Panc1 (cell line): ENCODE results near the gene SMIM12.

Experiments
- POLR2AphosphoS5 ChIP-seq: IDR thresholded peaks from 2 replicates; pipeline ENCODE4 v1.6.1; 2012; ENCODE audit warnings: mild to moderate bottlenecking, low read depth, low read length, moderate library complexity
- REST ChIP-seq, 2 experiments: IDR thresholded peaks; 2 replicates each; pipeline ENCODE4 v1.6.1; 2011 to 2012; ENCODE audit warnings: low read depth in 2 of 2, control low read depth in 1 of 2, low read length in 1 of 2, mild to moderate bottlenecking in 1 of 2, moderate library complexity in 1 of 2; ENCODE audit not compliant: insufficient read depth in 1 of 2
- SIN3A ChIP-seq: IDR thresholded peaks from 2 replicates; pipeline ENCODE4 v1.6.1; 2012; ENCODE audit warnings: low read depth, mild to moderate bottlenecking, low read length, moderate library complexity, borderline replicate concordance; ENCODE audit not compliant: insufficient read depth
- TF ChIP-seq, protein P1 (sequence below): fragments of 450-650 bp; IDR thresholded peaks from 2 replicates; pipeline ENCODE4 v1.5.1; 2017; ENCODE audit warnings: mild to moderate bottlenecking

GRCh38 chr1:34808051-34808810 lies 51.3 kb downstream of the SMIM12 start:
- TF ChIP-seq, protein P1, sequence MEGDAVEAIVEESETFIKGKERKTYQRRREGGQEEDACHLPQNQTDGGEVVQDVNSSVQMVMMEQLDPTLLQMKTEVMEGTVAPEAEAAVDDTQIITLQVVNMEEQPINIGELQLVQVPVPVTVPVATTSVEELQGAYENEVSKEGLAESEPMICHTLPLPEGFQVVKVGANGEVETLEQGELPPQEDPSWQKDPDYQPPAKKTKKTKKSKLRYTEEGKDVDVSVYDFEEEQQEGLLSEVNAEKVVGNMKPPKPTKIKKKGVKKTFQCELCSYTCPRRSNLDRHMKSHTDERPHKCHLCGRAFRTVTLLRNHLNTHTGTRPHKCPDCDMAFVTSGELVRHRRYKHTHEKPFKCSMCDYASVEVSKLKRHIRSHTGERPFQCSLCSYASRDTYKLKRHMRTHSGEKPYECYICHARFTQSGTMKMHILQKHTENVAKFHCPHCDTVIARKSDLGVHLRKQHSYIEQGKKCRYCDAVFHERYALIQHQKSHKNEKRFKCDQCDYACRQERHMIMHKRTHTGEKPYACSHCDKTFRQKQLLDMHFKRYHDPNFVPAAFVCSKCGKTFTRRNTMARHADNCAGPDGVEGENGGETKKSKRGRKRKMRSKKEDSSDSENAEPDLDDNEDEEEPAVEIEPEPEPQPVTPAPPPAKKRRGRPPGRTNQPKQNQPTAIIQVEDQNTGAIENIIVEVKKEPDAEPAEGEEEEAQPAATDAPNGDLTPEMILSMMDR: no peak
- TF ChIP-seq REST (IDR thresholded peaks at IDR 0.05; ENCODE audit: insufficient read depth in 1 of 2, low read depth in 2 of 2, low read length in 1 of 2) (no peak), POLR2AphosphoS5 (no peak), SIN3A (no peak)
